ENCODE results near the gene AVPR2.
A peak's percentile ranks its signal among the peaks of the same experiment; 100 is the strongest.

AVPR2 gene

GRCh38 chrX:153886915-153887314, 17.6 kb upstream of the AVPR2 start:
- DNase-seq: no peak

GRCh38 chrX:153887385-153887784, 17.1 kb upstream of the AVPR2 start:
- DNase-seq: no peak

- no peak for DNase-seq
Observed at GRCh38 chrX:153888344-153888743, 16.1 kb upstream of the AVPR2 start.

GRCh38 chrX:153889123-153889522, 15.3 kb upstream of the AVPR2 start:
- DNase-seq: no peak

GRCh38 chrX:153897899-153898298, 6.6 kb upstream of the AVPR2 start:
- no peak for DNase-seq

- peak; percentile 80 for DNase-seq
Observed at GRCh38 chrX:153900831-153901752, 3.4 kb upstream of the AVPR2 start.

GRCh38 chrX:153901753-153902140, 2.7 kb upstream of the AVPR2 start:
- peak; percentile 58 for DNase-seq

- peak; percentile 31 for DNase-seq
Observed at GRCh38 chrX:153902385-153902784, 2.1 kb upstream of the AVPR2 start.

GRCh38 chrX:153903238-153903980, 1.1 kb upstream of the AVPR2 start:
- DNase-seq: no peak

GRCh38 chrX:153905481-153906095, 1.1 kb downstream of the AVPR2 start:
- DNase-seq: no peak

- no peak for DNase-seq
Observed at GRCh38 chrX:153906126-153906917, 1.8 kb downstream of the AVPR2 start.

- no peak for DNase-seq
Observed at GRCh38 chrX:153907456-153907855, 3.0 kb downstream of the AVPR2 start.

- DNase-seq: no peak
Observed at GRCh38 chrX:153908219-153908860, 3.9 kb downstream of the AVPR2 start.

GRCh38 chrX:153909024-153909979, 4.8 kb downstream of the AVPR2 start:
- DNase-seq: no peak

GRCh38 chrX:153909980-153910360, 5.5 kb downstream of the AVPR2 start:
- DNase-seq: no peak

GRCh38 chrX:153910446-153910845, 6.0 kb downstream of the AVPR2 start:
- no peak for DNase-seq

GRCh38 chrX:153911798-153912197, 7.3 kb downstream of the AVPR2 start:
- no peak for DNase-seq

GRCh38 chrX:153913211-153913610, 8.7 kb downstream of the AVPR2 start:
- DNase-seq: no peak

GRCh38 chrX:153913701-153914100, 9.2 kb downstream of the AVPR2 start:
- no peak for DNase-seq

GRCh38 chrX:153917869-153918268, 13.4 kb downstream of the AVPR2 start:
- no peak for DNase-seq

GRCh38 chrX:153919281-153919680, 14.8 kb downstream of the AVPR2 start:
- no peak for DNase-seq
